K562 (cell line): ENCODE data around the gene MOCOS. TPM values are rescaled to one million over a fixed set of nuclear protein-coding genes. Genes with fewer than 3 reads are reported as not detected.
A peak's percentile ranks its signal among the peaks of the same experiment; 100 is the strongest.

Experiments used
- ASH1L ChIP-seq: fragments of 450-650 bp; IDR thresholded peaks from 2 replicates; pipeline ENCODE4 v1.6.1; 2018; ENCODE audit warnings: borderline replicate concordance, mild to moderate bottlenecking, low read depth; ENCODE audit not compliant: partially characterized antibody
- CSDE1 ChIP-seq, 2 experiments: fragments of 450-650 bp; IDR thresholded peaks; 2 replicates each; pipeline ENCODE4 v1.6.1; 2016; ENCODE audit warnings: mild to moderate bottlenecking in 1 of 2
- CTCF ChIP-seq, 3 experiments: IDR thresholded peaks in 2 of 3; conservative IDR thresholded peaks in 1 of 3; 2 replicates each; pipeline ENCODE4 v1.5.1; 2011 to 2012; ENCODE audit warnings: low read length in 3 of 3, mild to moderate bottlenecking in 3 of 3, control low read depth in 2 of 3, improper control_type of control experiment in 1 of 3, inconsistent platforms in 1 of 3, low read depth in 1 of 3, mixed read lengths in 1 of 3, moderate library complexity in 1 of 3; ENCODE audit not compliant: insufficient read depth in 2 of 3
- JUND ChIP-seq, 2 experiments: IDR thresholded peaks; 2 replicates in 1 of 2; 3 replicates in 1 of 2; pipeline ENCODE4 v1.6.1; 2011; ENCODE audit warnings: borderline replicate concordance in 2 of 2, low read depth in 2 of 2, low read length in 2 of 2, improper control_type of control experiment in 1 of 2, missing biosample characterization in 1 of 2, missing genetic modification characterization in 1 of 2, missing genetic modification reagents in 1 of 2
- MAZ ChIP-seq, 2 experiments: fragments of 450-650 bp in 1 of 2; sonication (generic) in 1 of 2; formaldehyde crosslinking; IDR thresholded peaks in 1 of 2; conservative IDR thresholded peaks in 1 of 2; 2 replicates each; pipeline versions ENCODE4 v1.4.0 to v1.5.0; 2020; ENCODE audit warnings: mild to moderate bottlenecking in 1 of 2, missing genetic modification reagents in 1 of 2
- POLR2AphosphoS5 ChIP-seq: IDR thresholded peaks from 2 replicates; pipeline ENCODE4 v1.6.1; 2011; ENCODE audit warnings: mild to moderate bottlenecking, low read depth, low read length, moderate library complexity; ENCODE audit not compliant: control insufficient read depth, insufficient read depth
- POLR3G ChIP-seq: IDR thresholded peaks from 2 replicates; pipeline ENCODE4 v1.6.1; 2011; ENCODE audit not compliant: insufficient read length, insufficient replicate concordance; ENCODE audit errors: extremely low read depth
- RUNX1 ChIP-seq: sonication (generic); IDR thresholded peaks from 2 replicates; pipeline ENCODE4 v1.6.1; 2016; ENCODE audit warnings: antibody characterized with exemption, low read depth
- TFAP4 ChIP-seq: sonication (generic); formaldehyde crosslinking; IDR thresholded peaks from 2 replicates; pipeline ENCODE4 v1.8.0; 2022; ENCODE audit warnings: missing genetic modification reagents, mild to moderate bottlenecking, moderate library complexity, borderline replicate concordance
- TRIM24 ChIP-seq, 2 experiments: fragments of 450-650 bp; IDR thresholded peaks; 2 replicates each; pipeline ENCODE4 v1.6.1; 2016
- U2AF1 ChIP-seq: fragments of 200-400 bp; formaldehyde crosslinking; optimal IDR thresholded peaks from 2 replicates; pipeline ENCODE3; 2017; ENCODE audit warnings: mild to moderate bottlenecking, low read depth, low read length, moderate library complexity
- USF1 ChIP-seq: sonication (generic); formaldehyde crosslinking; IDR thresholded peaks from 2 replicates; pipeline ENCODE4 v1.9.0; 2022; ENCODE audit warnings: mild to moderate bottlenecking, missing genetic modification reagents
- YY1 ChIP-seq, 3 experiments: IDR thresholded peaks; 2 replicates each; pipeline ENCODE4 v1.6.1; 2011; ENCODE audit warnings: low read length in 2 of 3, mild to moderate bottlenecking in 2 of 3, moderate library complexity in 2 of 3, borderline replicate concordance in 1 of 3, control low read depth in 1 of 3, low read depth in 1 of 3; ENCODE audit not compliant: insufficient read depth in 3 of 3, insufficient replicate concordance in 2 of 3, control insufficient read depth in 1 of 3, insufficient read length in 1 of 3; ENCODE audit errors: extremely low read depth in 1 of 3
- ZBTB33 ChIP-seq: sonication (generic); formaldehyde crosslinking; IDR thresholded peaks from 2 replicates; pipeline ENCODE4 v1.8.1; 2023; ENCODE audit warnings: mild to moderate bottlenecking, missing genetic modification reagents
- ZNF518B ChIP-seq: fragments of 250-450 bp; sonication (Bioruptor Pico); IDR thresholded peaks from 2 replicates; pipeline ENCODE4 v1.5.0; 2021; ENCODE audit warnings: mild to moderate bottlenecking, moderate library complexity
- ZNF717 ChIP-seq: fragments of 250-450 bp; sonication (Bioruptor Pico); IDR thresholded peaks from 2 replicates; pipeline ENCODE4 v1.5.0; 2021
- ZNF778 ChIP-seq: fragments of 450-650 bp; formaldehyde crosslinking; IDR thresholded peaks from 2 replicates; pipeline ENCODE4 v1.4.0; 2020; ENCODE audit warnings: mild to moderate bottlenecking, moderate library complexity
- polyA plus RNA-seq, 8 experiments: library from polyadenylated mRNA; depleted of rRNA in 4 of 8; stranded (reverse) in 5 of 8; unstranded in 3 of 8; fragments of >200 nt; fragmentation: Nextera tagmentation in 2 of 8; fragmentation: Illumina TruSeq in 1 of 8; extraction: Ambion mirVana in 2 of 8; extraction: Trizol in 1 of 8; gene quantifications; 2 replicates each; pipeline versions ENCODE4 v1.2.1 to v1.2.3, GENCODE V29; 2011 to 2014; ENCODE audit warnings: inconsistent platforms in 1 of 8, missing spikeins in 1 of 8
- total RNA-seq, 7 experiments: library from RNA; depleted of rRNA in 6 of 7; stranded (reverse); fragments of >200 nt in 6 of 7; fragmentation: Illumina TruSeq in 2 of 7; extraction: Trizol in 2 of 7; gene quantifications; 2 replicates each; pipeline versions ENCODE4 v1.2.1 to v1.2.3, GENCODE V29; 2011 to 2021; ENCODE audit warnings: low replicate concordance in 1 of 7

MOCOS gene
- total and polyA plus RNA-seq, 9 of the 15 experiments (the other 6 are each of a cell fraction or from before 2014, with no cell fraction given): 4.5 to 12.4 (median 9.1) TPM

GRCh38 chr18:36188916-36189315, 1.6 kb downstream of the MOCOS start (continued):
- no peak for TF ChIP-seq ZNF518B (CRISPR knock-in tag)
- TF ChIP-seq YY1 (IDR thresholded peaks at IDR 0.05; ENCODE audit: borderline replicate concordance in 1 of 3, control insufficient read depth in 1 of 3, extremely low read depth in 1 of 3, insufficient read depth in 3 of 3, insufficient read length in 1 of 3, insufficient replicate concordance in 2 of 3, low read depth in 1 of 3, low read length in 2 of 3): no peak
- peak; percentile 3 to 33 (median 27); a peak in 3 of 6 replicates for TF ChIP-seq CTCF (IDR thresholded peaks at IDR 0.05 in 2 of 3, conservative IDR thresholded peaks at IDR 0.05 in 1 of 3; ENCODE audit: insufficient read depth in 2 of 3, low read depth in 1 of 3, low read length in 3 of 3)
- no peak for TF ChIP-seq MAZ (CRISPR knock-in tag; conservative IDR thresholded peaks at IDR 0.05 in 1 of 2, IDR thresholded peaks at IDR 0.05 in 1 of 2)
- no peak for TF ChIP-seq CSDE1 (IDR thresholded peaks at IDR 0.05)
- TF ChIP-seq RUNX1: no peak
- no peak for TF ChIP-seq ZNF717
- TF ChIP-seq ZBTB33 (CRISPR knock-in tag): no peak
- TF ChIP-seq USF1 (CRISPR knock-in tag): no peak
- TF ChIP-seq U2AF1: no peak
- no peak for TF ChIP-seq JUND (IDR thresholded peaks at IDR 0.05; ENCODE audit: borderline replicate concordance, low read depth, low read length)
- no peak for TF ChIP-seq JUND (tag; IDR thresholded peaks at IDR 0.05; ENCODE audit: borderline replicate concordance, low read depth, low read length)
- TF ChIP-seq ZNF778 (CRISPR knock-in tag): no peak
- no peak for TF ChIP-seq ASH1L
- no peak for TF ChIP-seq POLR3G
- 0 out of 2 replicates have a peak, but pooled peaks have one; percentile 5 for TF ChIP-seq TFAP4 (CRISPR knock-in tag)
- TF ChIP-seq POLR2AphosphoS5: no peak
- TF ChIP-seq TRIM24 (IDR thresholded peaks at IDR 0.05): no peak
